Erythroblast (primary cell): ENCODE results near the gene UQCRH.
"Not testable (repeated sequence)": the region's sequence is repeated elsewhere in the genome, so short reads cannot be mapped to it uniquely, and the experiment has no call there.

Source experiments
- DNase-seq, 2 experiments: peaks; one replicate each; lab custom pipeline; 2025; lab: John Stamatoyannopoulos, UW
- GATA1 ChIP-seq: IDR thresholded peaks from 2 replicates; pipeline ENCODE4 v1.6.1; 2011; ENCODE audit warnings: low read depth, mild to moderate bottlenecking, control low read depth, low read length, moderate library complexity
- POLR2A ChIP-seq: IDR thresholded peaks from 2 replicates; pipeline ENCODE4 v1.6.1; 2011; ENCODE audit warnings: mild to moderate bottlenecking, low read length

Gene UQCRH

DNA sequence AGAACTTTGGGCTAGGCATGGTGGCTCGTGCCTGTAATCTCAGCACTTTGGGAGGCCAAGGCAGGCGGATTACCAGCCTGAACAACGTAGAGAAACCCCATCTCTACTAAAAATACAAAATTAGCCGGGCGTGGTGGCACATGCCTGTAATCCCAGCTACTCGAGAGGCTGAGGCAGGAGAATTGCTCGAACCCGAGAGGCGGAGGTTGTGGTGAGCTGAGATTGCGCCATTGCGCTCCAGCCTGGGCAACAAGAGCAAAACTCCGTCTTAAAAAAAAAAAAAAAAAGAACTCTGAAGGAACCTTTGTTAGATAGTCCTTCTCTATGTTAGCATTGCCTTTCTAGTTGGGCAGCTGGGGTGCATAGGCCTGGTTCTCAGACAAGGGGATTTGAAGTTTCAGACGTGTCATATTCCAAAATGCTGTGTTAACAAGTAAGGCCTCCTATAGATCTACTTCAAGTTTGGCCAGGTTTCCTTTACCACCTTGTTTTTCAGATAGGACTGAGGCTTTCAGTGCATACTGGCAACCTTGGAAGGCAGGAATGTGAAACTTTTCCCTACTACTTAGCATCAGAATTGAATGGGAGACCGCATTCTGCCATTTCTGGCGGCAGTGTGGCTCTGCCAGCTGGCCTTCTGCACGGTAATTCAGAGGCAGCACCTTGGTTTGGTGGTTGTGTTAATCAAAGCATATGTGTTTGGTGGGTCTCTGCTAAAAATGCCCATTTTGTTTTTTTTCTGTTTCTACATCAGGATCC is 6.1 kb downstream of the UQCRH start:
- DNase-seq, result no peak
- no peak for TF ChIP-seq GATA1
- no peak for TF ChIP-seq POLR2A

DNA sequence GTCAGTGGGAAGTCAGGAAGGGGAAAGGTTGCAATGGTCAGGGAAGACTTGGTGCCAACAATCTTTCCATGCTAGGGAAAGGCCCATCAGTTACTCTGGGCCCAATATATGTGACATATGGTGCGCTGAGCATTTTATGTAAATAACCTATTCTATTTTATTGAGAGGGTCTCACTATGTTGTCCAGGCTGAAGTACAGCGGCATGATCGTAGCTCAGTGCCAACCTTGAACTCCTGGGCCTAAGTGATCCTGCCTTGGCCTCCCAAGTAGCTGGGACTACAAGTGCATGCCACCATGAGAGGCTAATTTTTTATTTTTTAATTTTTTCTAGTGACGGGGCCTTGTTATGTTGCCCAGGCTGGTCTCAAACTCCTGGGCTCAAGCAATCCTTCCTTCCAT is 6.8 kb downstream of the UQCRH start:
- TF ChIP-seq POLR2A (no peak), GATA1 (no peak)
- DNase-seq, result no peak

DNA sequence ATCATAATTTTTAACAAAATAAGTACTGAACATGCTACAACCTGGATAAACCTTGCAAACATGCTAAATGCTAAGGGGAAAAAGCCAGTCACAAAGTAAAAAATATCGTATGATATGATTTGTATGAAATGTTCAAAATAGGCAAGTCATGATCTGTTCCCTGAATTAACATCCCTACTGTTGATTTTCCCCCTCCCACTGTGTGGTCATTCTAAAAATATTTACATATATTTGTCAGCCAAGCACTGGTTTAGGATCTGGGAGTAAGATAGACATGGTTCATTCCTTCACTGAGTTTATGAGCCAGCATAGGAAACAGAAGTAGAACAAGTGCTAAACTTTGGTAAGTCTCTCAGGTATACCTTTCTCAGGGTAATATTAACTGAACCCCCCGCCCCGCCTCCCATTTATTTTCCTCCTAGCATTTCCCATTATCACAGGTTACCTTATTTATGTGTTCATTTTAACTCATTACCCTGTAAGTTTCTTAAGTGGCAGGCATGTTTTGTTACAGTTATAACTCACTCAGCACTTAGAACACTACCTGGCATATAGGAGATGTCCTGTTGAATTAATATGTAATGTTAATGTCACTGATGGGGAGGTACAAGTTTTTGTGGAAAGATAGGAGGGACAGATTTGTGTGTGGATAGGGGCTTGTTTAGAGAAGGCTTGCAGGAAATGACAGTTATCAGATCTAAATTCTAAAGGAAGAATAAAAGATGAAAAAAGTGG is 12.3 kb downstream of the UQCRH start:
- no peak for DNase-seq
- TF ChIP-seq GATA1 (no peak), POLR2A (no peak)

DNA sequence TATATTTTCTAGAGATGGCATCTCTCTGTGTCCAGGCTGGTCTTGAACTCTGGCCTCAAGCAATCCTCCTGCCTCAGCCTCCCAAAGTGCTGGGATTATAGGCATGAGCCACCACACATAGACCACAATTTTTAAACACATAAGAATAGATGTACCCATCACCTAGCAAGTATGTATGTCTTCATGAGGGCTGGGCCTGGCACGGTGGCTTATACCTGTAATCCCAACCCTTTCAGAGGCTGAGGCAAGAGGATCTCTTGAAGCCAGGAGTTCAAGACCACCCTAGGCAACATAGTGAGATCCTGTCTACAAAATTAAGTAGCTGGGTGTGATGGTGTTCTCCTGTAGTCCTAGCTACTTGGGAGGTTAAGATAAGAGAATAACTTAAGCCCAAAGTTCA is 13.8 kb downstream of the UQCRH start:
- DNase-seq, result no peak
- TF ChIP-seq POLR2A (no peak), GATA1 (no peak)

DNA sequence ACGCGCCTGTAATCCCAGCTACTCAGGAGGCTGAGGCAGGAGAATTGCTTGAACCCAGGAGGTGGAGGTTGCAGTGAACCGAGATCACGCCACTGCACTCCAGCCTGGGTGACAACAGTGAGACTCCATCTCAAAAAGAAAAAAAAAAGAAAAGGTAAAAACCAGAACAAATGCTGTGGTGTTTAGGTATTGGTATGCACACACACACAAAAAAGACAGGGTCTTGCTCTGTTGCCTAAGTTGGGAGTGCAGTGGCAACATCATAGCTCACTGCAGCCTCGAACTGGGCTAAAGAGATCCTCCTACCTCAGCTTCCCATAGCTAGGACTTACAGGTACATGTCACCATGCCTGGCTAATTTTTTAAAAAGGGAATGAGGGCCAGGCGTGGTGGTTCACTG is 15.8 kb downstream of the UQCRH start:
- DNase-seq, result not testable (repeated sequence)

DNA sequence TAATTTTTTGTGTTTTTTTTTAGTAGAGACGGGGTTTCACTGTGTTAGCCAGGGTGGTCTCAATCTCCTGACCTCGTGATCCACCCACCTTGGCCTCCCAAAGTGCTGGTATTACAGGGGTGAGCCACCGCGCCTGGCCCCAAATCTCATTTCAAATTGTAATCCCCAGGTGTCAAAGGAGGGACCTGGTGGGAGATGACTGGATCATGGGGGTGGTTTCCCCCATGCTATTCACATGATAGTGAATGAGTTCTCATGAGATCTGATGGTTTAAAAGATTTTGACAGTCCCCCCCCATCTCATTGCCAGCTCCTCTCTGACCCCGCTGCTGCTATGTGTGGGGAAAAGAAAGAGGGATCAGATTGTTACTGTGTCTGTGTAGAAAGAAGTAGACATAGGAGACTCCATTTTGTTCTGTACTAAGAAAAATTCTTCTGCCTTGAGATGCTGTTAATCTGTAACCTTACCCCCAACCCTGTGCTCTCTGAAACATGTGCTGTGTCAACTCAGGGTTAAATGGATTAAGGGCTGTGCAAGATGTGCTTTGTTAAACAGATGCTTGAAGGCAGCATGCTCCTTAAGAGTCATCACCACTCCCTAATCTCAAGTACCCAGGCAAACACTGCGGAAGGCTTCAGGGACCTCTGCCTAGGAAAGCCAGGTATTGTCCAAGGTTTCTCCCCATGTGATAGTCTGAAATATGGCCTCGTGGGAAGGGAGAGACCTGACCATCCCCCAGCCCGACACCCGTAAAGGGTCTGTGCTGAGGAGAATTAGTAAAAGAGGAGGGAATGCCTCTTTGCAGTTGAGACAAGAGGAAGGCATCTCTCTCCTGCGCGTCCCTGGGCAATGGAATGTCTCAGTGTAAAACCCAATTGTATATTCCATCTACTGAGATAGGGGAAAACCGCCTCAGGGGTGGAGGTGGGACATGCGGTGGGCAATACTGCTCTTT is 16.7 kb downstream of the UQCRH start:
- DNase-seq, result not testable (repeated sequence)

DNA sequence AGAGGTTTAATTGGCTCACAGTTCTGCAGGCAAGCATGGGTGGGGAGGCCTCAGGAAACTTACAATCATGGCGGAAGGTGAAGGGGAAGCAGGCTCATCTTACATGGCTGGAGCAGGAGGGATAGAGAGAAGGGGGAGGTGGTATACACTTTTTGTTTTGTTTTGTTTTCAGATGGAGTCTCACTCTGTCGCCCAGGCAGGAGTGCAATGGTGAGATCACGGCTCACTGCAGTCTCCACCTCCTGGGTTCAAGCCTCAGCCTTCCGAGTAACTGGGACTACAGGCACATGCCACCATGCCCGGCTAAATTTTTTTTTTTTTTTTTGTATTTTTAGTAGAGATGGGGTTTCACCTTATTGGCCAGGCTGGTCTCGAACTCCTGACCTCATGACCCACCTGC is 18.7 kb downstream of the UQCRH start:
- not testable (repeated sequence) for DNase-seq

DNA sequence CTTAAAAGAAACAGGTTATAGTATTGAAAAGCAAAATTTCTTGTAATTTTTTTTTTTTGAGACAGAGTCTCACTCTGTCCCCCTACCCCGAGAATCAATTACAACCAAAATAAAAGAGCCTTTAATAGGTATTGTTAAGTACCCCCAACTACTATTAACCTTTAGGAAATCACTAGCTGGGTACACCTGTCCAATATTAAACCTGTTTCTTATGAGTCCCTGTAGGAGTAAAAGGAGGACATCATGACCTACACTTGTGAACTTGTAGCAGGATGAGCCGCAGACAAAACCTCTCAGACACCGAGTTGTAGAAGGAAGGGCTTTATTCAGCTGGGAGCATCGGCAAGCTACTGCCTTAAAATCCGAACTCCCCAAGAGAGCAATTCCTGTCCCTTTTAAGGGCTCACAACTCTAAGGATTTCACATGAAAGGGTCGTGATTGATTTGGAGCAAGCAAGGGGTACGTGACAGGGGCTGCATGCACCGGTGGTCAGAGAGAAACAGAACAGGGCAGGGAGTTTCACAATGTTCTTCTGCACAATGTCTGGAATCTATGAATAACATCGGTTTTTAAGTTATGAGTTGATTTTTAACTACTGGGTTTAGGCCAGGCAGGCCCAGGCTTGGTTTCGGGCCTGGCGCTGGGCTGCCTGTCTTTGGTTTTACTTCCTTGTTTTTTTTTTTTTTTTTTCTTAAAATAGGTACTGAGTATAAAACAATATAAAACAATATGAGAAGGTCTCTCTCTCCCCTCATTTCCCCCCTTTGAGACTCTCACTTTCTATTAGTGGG is 22.0 kb downstream of the UQCRH start:
- DNase-seq, result not testable (repeated sequence)

DNA sequence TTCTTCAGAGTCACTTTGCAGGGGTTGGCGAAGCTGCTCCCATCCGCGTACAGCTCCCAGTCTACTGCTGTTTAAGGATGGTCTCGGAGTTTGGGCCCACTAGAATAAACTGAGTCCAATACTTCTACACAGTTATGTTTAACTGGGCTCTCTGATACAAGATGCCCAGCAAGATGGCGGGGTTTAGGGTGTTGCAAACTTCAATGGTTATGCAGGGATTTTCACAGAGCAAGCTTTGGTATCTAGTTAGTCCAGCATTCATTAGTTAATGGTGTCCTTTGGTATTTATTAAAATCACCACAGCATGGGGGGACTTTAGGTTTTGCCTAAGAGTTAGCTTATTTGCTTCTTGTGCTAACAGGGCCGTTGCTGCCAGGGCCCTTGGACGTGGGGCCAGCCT is 24.7 kb downstream of the UQCRH start:
- DNase-seq, result not testable (repeated sequence)

DNA sequence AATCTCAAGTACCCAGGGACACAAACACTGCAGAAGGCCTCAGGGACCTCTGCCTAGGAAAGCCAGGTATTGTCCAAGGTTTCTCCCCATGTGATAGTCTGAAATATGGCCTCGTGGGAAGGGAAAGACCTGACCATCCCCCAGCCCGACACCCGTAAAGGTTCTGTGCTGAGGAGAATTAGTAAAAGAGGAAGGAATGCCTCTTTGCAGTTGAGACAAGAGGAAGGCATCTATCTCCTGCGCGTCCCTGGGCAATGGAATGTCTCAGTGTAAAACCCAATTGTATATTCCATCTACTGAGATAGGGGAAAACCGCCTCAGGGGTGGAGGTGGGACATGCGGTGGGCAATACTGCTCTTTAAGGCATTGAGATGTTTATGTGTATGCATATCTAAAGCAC is 26.3 kb downstream of the UQCRH start:
- not testable (repeated sequence) for DNase-seq

DNA sequence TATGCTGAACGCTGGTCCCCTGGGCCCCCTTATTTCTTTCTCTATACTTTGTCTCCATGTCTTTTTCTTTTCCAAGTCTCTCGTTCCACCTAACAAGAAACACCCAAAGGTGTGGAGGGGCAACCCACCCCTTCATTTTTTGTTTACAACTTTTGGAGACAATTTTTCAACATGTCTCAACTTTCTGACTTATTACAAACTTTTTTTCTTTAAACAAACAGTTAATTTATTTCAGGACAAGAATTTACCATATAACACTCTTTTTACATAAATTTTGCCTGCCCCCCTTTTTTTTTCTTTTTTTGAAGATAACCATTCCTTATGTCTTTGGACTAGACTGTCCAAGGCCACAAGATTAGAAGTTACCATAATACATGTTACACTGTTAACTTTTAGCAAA is 26.9 kb downstream of the UQCRH start:
- DNase-seq, result not testable (repeated sequence)

DNA sequence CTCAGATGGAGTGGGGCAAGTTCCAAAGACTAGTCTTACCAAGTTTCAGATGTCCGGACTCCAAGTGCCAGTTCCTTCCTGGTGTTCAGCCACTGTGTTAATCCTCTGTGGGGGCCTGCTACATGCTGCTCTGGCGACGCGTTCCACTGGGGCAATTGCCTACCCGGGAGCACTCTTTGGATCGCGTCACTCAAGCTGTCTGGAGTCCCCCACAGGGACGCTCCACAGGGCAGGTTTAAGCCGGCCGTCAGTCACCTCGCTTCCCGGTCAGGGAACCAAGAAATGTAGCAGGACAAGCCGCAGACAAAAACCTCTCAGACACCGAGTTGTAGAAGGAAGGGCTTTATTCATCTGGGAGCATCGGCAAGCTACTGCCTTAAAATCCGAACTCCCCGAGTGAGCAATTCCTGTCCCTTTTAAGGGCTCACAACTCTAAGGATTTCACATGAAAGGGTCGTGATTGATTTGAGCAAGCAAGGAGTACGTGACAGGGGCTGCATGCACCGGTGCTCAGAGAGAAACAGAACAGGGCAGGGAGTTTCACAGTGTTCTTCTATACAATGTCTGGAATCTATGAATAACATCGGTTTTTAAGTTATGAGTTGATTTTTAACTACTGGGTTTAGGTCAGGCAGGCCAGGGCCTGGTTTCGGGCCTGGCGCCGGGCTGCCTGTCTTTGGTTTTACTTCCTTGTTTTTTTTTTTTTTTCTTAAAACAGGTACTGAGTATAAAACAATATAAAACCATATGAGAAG is 28.5 kb downstream of the UQCRH start:
- not testable (repeated sequence) for DNase-seq

DNA sequence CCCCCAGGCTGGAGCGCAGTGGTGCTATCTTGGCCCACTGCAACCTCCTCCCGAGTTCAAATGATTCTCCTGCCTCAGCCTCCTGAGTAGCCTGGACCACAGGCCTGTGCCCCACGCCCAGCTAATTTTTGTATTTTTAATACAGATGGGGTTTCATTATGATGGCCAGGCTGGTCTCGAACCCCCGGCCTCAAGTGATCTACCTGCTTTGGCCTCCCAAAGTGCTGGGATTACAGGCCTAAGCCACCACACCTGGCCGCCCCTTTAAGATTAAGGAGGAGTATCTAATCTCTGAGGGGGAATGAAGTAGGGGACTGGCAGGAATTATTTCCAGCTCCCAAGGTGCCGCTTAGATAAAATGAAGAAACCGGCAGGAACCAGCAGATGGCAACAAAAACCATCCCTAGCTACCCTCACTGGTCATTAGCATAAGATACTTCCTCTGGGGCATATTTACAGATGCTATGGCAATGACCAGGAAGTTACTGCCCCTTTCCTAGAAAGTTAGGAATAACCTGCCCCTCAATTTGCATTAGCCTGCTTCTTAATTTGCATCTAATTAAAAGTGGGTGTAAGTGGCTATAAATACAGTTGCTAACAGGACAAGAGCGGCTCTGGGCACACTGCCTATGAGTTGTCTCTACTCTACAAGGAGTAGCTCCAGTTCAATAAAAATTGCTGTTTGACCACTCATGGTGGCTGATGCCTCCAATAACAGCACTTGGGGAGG is 30.0 kb downstream of the UQCRH start:
- TF ChIP-seq POLR2A (no peak), GATA1 (no peak)
- DNase-seq, result peak; percentile 26 to 33
